GM19452 (cell line): ENCODE results near the gene GLIPR1L2.

ENCODE experiments used
- ATAC-seq: cut with Tn5 transposase; IDR thresholded peaks from one replicate; pipeline ENCODE4 v1.9.1; 2021; ENCODE audit not compliant: unreplicated experiment

Gene GLIPR1L2

DNA sequence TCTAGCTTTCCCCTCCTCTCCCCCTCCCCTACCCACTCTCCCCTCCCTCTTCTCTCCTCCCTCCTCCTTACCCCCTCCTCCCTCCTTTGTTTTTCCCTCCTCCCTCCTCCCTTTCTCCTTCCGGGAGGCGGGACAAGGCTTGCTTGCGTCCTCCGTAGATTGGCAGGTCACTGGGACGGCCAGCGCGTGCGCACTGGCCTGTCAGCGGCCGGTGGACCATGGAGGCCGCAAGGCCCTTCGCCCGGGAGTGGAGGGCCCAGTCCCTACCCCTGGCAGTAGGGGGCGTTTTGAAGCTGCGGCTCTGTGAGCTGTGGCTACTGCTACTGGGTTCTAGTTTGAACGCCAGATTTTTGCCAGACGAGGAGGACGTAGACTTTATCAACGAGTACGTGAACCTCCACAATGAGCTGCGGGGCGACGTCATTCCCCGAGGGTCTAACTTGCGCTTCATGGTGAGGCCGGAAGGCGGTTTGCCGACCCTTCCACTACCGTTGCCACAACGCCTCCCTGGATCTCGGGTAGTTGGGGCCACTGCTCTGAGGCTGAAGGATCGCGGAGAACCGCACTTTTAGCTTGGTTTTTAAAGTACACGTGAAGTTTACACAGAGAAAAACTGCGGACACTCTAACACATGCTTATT, at the start of gene GLIPR1L2:
GLIPR1L2 (plus strand) TSS at position 191 of the 640 bp plus-strand sequence; CDS start at position 219, 28 bp downstream.
- peak; percentile 97 for ATAC-seq

DNA sequence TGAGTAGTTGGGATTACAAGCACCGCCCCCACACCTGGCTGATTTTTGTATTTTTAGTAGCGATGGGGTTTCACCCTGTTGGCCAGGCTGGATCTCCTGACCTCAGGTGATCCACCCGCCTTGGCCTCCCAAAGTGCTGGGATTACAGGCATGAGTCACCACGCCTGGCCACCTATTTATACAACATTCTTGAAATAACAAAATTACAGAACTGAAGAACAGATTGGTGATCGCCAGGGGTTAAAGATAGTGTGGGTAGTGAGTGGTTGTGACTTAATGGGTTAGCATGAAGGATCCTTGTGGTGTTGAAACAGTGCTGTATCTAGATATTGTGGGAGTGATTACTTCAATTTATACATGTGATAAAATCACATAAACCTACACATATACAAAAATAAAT, 49.0 kb upstream of the GLIPR1L2 start:
- ATAC-seq: no peak

DNA sequence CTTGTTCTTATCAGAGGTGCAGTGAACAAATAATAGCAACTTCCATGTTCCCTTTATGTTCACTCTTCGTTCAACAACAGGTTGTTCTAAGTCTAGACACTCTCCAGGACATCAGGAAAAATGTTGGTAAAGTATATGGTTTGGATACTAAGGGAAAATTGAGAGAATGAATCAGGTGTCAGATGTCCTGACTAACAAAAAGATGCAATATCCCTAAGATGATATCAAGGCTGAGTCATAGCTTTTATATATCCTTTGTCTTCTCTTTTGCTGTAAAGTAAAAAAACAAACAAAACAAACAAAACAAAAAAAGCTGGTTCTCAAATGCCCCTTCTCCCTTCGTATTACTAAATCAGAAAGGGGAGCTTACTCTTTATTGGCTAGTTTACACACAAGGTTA, 45.4 kb upstream of the GLIPR1L2 start:
- no peak for ATAC-seq

DNA sequence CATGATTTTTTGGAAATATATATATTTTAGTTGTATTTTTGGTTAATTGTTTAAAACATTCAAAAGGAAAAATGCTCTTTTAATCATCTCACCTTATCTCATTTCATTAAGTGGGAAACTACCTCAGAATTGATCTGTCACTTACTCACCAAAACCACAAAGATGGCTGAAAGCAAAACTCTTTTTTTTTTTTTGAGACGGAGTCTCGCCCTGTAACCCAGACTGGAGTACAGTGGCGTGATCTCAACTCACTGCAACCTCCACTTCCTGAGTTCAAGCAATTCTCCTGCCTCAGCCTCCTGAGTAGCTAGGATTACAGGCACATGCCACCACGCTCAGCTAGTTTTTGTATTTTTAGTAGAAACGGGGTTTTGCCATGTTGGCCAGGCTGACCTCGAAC, 44.7 kb upstream of the GLIPR1L2 start:
- peak; percentile 56 for ATAC-seq

DNA sequence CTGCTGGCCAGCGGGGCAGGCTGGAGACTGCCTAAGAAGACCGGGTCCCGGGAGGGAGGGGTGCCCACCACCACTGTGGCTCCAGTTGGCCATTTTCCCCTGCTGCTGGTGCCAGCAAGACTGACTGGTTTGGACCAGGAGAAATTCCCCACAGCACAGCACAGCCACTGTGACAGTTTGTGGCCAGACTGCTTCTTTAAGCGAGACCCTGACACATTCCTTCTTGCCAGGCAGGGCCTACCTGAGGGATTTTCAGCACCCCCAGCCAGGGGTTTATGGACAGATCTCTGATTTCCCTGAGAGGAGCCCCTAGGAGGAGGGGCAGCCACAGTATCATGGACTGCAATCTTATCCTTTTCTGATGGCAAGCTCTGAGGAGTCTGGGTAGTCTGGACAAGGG, 40.9 kb upstream of the GLIPR1L2 start:
- no peak for ATAC-seq

DNA sequence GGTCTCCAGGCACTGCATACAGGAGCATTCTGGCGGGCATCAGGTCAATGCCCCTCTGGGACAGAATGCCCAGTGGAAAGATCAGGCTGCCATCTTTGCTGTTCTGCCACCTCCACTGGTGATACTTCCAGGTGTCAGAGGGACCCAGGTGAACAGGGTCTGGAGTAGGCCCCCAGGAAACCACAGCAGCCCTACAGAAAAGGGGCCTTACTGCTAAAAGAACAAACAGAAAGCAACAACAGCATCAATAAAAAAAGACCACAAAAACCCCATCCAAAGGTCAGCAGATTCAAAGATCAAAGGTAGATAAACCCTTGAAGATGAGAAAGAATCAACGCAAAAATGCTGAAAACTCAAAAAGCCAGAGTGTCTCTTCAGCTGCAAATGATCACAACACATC, 40.5 kb upstream of the GLIPR1L2 start:
- no peak for ATAC-seq

DNA sequence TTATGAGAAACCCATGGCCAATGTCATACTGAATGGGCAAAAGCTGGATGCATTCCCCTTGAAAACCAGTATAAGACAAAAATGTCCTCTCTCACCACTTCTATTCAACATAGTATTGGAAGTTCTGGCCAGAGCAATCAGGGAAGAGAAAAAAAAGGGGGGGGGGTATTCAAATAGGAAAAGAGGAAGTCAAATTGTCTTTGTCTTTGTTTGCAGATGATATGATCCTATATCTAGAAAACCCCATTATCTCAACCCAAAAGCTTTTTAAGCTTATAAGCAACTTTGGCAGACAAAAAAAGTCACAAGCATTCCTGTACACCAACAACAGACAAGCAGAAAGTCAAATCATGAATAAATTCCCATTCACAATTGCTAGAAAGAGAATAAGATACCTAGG, 36.9 kb upstream of the GLIPR1L2 start:
- no peak for ATAC-seq

DNA sequence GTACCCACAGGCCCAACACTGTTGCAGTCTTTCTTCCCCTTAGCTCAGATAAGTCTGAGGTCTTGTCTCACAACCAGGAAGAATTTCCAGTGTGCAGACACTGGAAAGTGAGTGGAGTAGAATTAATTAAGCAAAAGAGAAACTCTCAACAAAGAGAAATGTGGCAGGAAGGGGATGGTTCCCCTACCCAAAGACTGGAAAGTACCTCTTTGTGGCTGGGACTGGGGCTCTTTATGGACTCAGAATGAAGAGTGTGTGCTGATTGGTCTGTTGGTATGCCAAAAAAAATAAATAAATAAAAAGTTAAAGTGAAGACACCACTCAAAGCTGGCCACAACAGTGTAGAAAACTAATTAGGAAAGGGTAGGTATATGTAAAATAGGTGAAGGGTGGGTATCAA, 30.0 kb upstream of the GLIPR1L2 start:
- no peak for ATAC-seq

DNA sequence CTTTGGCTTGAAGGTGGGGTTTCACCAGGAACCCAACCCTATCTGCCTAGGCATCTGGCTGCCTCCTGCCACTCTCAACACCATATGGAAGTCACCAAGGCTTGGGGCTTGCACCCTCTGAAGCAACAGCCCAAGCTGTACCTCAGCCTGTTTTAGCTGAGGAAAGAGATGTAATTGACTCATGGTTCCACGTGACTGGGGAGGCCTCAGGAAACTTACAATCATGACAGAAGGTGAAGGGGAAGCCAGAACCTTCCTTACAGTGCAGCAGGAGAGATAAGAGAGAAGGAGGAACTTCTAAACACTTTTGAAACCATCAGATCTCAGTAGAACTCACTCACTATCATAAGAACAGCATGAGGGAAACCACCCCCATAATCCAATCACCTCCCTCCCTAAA, 29.5 kb upstream of the GLIPR1L2 start:
- ATAC-seq: no peak

DNA sequence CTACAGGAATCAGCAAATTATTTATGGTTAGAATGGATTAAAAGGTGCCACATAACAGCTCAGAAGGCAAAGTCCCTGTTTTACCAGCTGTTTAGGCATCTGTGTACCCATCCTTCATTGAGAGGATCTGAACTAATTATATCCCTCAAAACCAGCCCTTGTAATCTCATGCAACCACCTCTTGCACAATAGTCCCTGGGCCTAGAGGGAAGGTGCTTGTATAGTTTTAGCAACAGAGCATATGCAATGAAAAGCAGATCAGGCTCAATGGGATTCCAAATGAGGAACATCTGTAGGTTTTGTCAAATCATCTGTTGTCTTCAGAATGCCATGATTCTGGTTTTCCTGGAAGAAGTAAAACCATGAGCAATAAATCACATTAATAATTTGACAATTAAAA, 26.0 kb upstream of the GLIPR1L2 start:
- no peak for ATAC-seq

DNA sequence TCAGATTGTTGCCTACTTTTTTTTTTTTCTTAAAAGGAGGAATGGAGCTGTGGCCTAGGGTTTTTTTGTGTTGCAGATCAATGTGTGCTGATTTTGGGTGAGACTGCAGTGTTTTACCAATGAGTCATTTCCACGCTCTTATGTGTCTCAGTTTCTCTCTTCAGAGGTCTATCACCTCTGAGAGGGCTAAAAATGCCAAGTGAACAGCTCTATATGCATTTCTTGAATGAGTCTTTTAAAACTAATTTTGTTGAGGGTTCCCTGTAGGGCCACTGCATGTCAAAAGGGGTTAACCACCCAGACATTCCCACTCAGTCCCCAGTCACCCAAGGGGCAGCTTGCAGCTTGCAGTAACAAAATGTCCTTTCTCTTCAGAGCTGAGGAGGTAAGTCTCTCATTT, 24.3 kb upstream of the GLIPR1L2 start:
- peak; percentile 73 for ATAC-seq

DNA sequence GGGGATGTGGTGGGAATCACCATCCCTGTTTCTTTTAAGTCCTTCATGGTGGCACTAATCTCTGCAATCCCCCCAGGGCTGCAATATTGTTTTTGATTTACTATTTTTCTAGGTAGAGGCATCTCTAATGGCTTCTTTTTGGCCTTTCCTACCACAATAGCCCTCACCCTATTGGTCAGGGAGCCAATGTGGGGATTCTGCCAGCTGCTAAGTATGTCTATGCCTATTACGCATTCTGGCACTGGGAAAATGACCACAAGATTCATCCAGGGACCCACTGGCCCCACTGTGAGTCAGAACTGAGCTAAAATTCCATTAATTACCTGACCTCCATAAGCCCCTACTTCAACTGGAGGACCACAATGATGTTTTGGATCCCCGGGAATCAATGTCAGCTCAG, 15.9 kb upstream of the GLIPR1L2 start:
- ATAC-seq: no peak

DNA sequence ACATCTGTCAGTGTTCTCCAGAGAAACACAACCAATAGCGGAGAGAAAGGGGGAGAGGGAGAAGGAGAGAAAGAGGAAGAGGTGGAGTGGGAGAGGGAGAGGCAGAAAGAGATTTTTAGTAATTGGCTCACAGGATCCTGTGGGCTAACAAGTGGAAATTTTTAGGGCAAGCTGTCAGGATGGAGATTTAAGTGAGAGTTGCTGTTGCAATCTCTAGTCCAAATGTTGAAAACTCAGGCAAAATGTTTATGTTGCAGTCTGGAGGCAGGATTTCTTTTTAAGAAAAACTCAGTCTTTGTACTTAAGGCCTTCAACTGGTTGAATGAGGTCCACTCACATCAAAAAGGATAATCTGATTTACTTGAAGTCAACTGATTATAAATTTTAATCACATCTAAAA, 12.5 kb upstream of the GLIPR1L2 start:
- no peak for ATAC-seq

DNA sequence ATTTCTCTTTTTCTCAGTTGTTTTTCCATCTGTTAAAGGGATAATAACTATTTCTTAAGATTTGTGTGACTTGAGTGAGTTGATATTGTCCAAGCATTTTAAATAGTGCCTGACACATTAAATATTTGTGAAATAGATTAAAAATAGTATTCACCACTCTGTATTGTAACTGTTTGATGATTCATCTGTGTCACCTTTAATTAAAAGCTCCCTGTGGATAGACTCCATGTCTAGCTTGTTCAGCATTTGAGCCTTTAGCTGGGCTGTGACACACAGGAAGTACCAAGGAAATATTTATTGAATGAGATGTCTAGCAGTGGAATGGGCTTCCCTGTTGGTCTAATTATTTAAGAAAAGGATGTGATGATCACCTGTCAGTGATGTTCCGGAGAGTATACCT, 1.8 kb upstream of the GLIPR1L2 start:
- no peak for ATAC-seq

DNA sequence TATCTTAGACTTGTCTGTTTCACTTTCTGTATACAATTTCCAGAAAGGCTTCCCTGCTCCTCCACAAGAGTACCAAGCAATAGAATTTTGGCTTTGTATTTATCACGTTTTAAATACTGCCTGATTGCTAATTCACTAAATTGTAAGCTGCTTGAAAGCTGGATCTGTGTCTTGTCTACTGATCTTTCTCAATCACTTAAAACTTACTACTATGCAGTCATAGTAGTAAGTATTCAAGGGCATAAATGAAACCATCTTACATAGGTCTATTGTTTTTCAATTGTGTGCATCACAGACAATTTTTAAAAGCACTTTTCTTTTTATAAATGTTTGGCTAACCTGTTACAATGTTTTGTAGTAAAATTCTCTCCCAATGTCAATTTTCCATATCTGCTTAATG, 1.2 kb upstream of the GLIPR1L2 start:
- ATAC-seq: no peak

DNA sequence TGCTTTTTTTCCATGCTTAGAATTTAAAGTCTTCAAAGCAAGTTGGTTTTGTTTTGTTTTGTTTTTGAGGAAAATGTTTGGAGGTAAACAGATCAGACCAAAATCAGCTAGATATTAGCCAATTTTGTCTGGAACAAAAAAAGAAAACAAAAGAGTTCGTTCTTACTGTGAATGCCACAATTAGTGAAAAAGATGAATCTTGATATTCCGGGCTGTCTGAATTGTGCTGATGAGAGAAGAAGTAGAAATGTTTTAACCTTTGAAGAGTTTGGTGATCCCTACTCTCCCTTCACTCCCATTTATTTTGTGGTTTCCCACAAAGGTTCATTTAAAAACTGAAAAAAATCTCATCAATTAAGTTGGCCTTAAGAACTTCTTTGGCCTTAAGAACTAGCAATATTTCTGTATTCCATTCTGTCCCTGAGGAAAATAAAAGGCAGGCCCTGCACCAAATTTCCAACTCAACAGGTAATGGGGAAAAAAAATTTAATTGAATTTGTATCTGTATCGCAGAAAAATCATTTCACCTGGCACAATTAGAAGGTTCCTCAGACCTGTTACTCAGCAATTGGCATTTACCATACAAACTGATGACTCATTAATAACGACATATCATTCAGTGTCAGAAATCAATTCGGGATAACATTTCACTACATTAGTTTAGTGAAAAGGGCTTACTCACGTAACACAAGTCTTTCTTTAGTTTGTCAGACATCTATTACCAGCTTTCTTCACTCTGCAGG, 562 bp upstream of the GLIPR1L2 start:
- peak; percentile 8 for ATAC-seq

DNA sequence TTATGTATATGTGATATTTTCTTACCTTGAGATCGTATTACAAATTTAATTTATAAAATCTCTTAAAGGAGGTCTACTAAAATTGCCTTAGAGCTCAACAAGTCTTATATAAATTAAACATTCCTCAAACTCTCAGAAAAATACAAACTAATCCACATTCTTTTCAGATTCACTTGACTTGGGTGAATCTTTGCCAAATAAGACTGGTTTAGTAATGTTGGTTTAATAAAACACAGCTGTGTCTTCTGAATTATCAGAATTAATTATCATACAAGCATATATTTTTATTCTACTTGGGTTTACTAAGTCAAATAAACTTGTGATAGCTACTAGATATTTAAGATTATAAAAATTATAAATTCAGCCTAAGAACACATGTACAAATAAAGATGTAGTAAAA, 13.3 kb downstream of the GLIPR1L2 start:
- ATAC-seq: no peak

DNA sequence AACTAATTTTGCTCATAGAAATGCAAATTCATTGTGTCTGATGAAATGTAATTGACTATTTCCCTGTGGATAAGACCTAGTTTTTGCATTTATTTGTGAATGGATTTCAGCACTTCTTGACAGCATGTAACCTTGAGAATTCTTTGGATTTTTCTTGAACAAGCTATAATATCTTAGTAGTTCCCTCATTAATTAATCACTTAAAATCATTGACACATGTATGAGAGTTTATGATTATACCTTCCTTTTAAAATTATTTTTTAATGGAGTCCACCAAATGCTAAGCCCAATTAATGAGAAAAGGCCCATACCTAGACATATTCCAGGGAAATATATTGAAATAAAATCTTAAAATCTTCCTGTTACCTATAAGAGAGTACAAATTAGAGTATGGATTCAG, 16.8 kb downstream of the GLIPR1L2 start:
- ATAC-seq: no peak

DNA sequence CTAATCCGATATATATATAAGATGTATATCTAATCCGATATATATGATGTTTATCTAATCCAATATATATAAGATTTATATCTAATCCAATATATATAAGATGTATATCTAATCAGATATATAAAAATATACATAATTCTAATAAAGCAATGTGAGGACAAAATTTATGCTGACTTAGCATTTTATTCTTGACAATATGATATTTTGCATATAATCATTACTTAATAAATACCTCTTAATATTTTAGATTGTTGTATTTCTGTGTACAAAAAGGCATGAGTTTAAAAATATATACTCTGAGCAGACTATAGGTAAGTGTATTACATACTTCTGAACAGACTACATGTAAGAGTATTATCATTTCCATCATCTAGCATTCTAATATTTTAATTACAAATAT, 18.9 kb downstream of the GLIPR1L2 start:
- no peak for ATAC-seq

DNA sequence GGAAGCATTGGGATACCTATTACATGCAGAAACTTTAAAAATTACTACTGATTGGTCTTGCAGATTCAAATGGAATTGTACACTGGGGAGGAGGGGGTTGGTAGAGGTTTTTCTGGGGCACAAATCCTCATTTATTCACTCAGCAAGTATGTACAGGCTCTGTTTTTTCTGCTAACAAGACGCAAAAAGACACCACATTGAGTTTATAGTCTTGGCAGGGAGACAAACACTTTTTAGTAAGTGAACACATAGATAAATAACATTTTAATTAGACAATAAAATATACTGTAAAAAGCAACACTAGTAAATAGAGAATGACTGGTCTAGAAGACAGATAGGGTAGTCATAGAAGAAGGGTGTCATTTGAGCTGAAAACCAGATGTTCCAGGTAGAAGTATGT, 23.8 kb downstream of the GLIPR1L2 start:
- ATAC-seq: no peak

DNA sequence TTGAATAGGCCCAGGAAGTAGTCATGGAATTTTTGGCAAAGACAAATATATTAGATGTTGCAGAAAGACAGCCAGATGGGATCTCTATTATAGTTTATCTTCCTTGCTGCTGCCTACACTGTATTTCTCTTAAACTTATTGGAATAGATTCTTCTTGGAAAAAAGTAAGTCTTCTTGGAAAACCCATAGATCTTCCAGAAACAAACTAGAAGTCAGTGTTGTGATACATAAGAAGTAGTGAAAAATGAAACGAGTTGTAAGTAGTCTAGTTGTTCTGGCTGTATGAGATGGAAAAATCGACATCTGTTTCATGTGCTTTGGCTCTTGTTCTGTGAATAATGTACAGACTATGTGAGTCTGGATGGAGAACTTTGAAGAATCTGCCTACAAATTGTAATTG, 29.0 kb downstream of the GLIPR1L2 start:
- ATAC-seq: no peak

DNA sequence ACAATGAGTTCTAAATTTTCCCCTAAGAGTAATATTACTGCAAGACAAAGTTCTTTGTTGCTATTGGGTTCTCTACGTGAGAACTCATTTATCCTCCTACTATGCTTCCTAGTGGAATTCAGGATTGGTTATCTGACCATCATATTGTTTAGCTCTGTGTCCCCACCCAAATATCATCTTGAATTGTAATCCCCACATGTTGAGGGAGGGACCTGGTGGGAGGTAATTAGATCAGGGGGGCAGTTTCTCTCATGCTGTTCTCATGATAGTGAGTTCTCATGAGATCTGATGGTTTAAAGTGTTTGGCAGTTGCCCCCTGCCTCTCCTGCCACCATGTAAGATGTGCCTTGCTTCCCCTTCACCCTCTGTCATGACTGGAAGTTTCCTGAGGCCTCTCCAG, 36.6 kb downstream of the GLIPR1L2 start:
- ATAC-seq: no peak

DNA sequence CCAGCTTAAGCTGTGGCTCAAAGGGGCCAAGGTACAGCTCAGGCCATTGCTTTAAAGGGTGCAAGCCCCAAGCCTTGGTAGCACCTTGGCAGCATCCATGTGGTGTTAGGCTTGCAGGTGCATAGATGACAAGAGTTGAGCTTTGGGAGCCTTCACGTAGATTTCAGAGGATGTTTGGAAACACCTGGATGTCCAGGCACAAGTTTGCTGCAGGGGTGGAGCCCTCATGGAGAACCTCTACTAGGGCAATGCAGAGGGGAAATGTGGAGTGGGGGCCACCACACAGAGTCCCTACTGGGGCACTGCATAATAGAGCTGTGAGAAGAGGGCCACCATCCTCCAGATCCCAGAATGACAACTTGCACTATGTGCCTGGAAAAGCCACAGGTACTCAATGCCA, 37.9 kb downstream of the GLIPR1L2 start:
- ATAC-seq: no peak
